H1 (cell line): ENCODE data around the gene NEK11. TPM values are rescaled to one million over a fixed set of nuclear protein-coding genes. Genes with fewer than 3 reads are reported as not detected.

Experiments
- CTCF ChIA-PET: fragments of 300-600 bp; sonication (Branson Sonifier 250); formaldehyde crosslinking; loops from one replicate; lab custom pipeline; 2021; ENCODE audit not compliant: partially characterized antibody; lab: Charles Lee
- POLR2A ChIA-PET: fragments of 300-600 bp; sonication (Branson Sonifier 250); formaldehyde crosslinking; loops from one replicate; lab custom pipeline; 2021; ENCODE audit warnings: inconsistent platforms; ENCODE audit not compliant: partially characterized antibody; lab: Charles Lee
- DNase-seq, 2 experiments: peaks; one replicate each; pipeline versions ENCODE4 v3.0.0 to v3.0.0-alpha.2; 2010 to 2022; ENCODE audit warnings: low spot score in 2 of 2, low read depth in 1 of 2, mixed read lengths in 1 of 2
- FAIRE-seq: peaks from 2 replicates; lab custom pipeline; 2011; peaks lifted over from hg19 to GRCh38; lab: Jason Lieb, UNC
- H2AFZ ChIP-seq: 2 replicates; pipeline ENCODE4 v1.8.1; 2012; ENCODE audit warnings: low read length, inconsistent platforms
- H2AK5ac ChIP-seq: 2 replicates; pipeline ENCODE4 v1.6.1; 2013; ENCODE audit warnings: low read depth, low read length
- H2BK120ac ChIP-seq: replicated peaks from 2 replicates; pipeline ENCODE3; 2013; ENCODE audit warnings: low read depth, low read length, inconsistent platforms
- H2BK12ac ChIP-seq: 2 replicates; pipeline ENCODE4 v1.6.1; 2013; ENCODE audit warnings: low read depth, low read length
- H2BK15ac ChIP-seq: 2 replicates; pipeline ENCODE4 v1.6.1; 2013; ENCODE audit warnings: low read length
- H2BK20ac ChIP-seq: 2 replicates; pipeline ENCODE4 v1.6.1; 2013; ENCODE audit warnings: low read length
- H2BK5ac ChIP-seq: 2 replicates; pipeline ENCODE4 v1.6.1; 2013; ENCODE audit warnings: low read depth, low read length
- H3K14ac ChIP-seq: 2 replicates; pipeline ENCODE4 v1.6.1; 2013; ENCODE audit warnings: inconsistent platforms; ENCODE audit not compliant: insufficient read length
- H3K18ac ChIP-seq: 2 replicates; pipeline ENCODE4 v1.6.1; 2013; ENCODE audit warnings: low read length; ENCODE audit errors: extremely low read depth
- H3K23ac ChIP-seq: 2 replicates; pipeline ENCODE4 v1.6.1; 2013; ENCODE audit warnings: inconsistent platforms; ENCODE audit not compliant: insufficient read length
- H3K23me2 ChIP-seq: 2 replicates; pipeline ENCODE4 v1.6.1; 2013; ENCODE audit warnings: low read depth, low read length
- H3K27ac ChIP-seq: 2 replicates; pipeline ENCODE4 v1.6.1; 2011; ENCODE audit warnings: low read depth, low read length, inconsistent platforms
- H3K27me3 ChIP-seq, 4 experiments: replicated peaks in 1 of 4; 1 replicate in 1 of 4; 2 replicates in 3 of 4; pipeline versions ENCODE4 v1.6.1 to v1.8.1; 2011 to 2013; ENCODE audit warnings: low read length in 3 of 4, mild to moderate bottlenecking in 3 of 4, inconsistent platforms in 2 of 4, mixed read lengths in 2 of 4, moderate library complexity in 1 of 4; ENCODE audit not compliant: control insufficient read depth in 3 of 4, insufficient read depth in 3 of 4; ENCODE audit errors: extremely low read depth in 1 of 4
- H3K36me3 ChIP-seq, 4 experiments: 2 replicates each; pipeline versions ENCODE4 v1.6.1 to v1.8.1; 2011 to 2013; ENCODE audit warnings: mild to moderate bottlenecking in 4 of 4, low read length in 3 of 4, moderate library complexity in 2 of 4, control low read depth in 1 of 4, inconsistent platforms in 1 of 4; ENCODE audit not compliant: insufficient read depth in 4 of 4, control insufficient read depth in 2 of 4
- H3K4ac ChIP-seq: replicated peaks from 2 replicates; pipeline ENCODE3; 2013; ENCODE audit warnings: low read length, low read depth, mixed read lengths, inconsistent platforms; ENCODE audit not compliant: insufficient read length
- H3K4me1 ChIP-seq, 4 experiments: replicated peaks in 1 of 4; 1 replicate in 1 of 4; 2 replicates in 3 of 4; pipeline versions ENCODE4 v1.6.1 to v1.8.1; 2011 to 2013; ENCODE audit warnings: low read length in 3 of 4, inconsistent platforms in 2 of 4, mixed read lengths in 1 of 4; ENCODE audit not compliant: insufficient read depth in 4 of 4, control insufficient read depth in 3 of 4
- H3K4me2 ChIP-seq, 2 experiments: 2 replicates each; pipeline versions ENCODE4 v1.6.1 to v1.8.1; 2011 to 2013; ENCODE audit warnings: low read depth in 2 of 2, low read length in 2 of 2, control low read depth in 1 of 2, inconsistent platforms in 1 of 2, mild to moderate bottlenecking in 1 of 2; ENCODE audit not compliant: insufficient read depth in 1 of 2
- H3K4me3 ChIP-seq, 4 experiments: fragments of 200-600, 300-600 bp in 1 of 4; sonication (generic), shearing (Covaris generic), sonication (Bioruptor Twin) in 1 of 4; 2 replicates each; pipeline versions ENCODE4 v1.5.1 to v1.8.1; 2011 to 2016; ENCODE audit warnings: low read length in 4 of 4, low read depth in 3 of 4, control low read depth in 2 of 4, inconsistent platforms in 2 of 4, mild to moderate bottlenecking in 2 of 4, mixed read lengths in 1 of 4, moderate library complexity in 1 of 4; ENCODE audit not compliant: insufficient read depth in 2 of 4; ENCODE audit errors: extremely low read depth in 1 of 4
- H3K56ac ChIP-seq: replicated peaks from 2 replicates; pipeline ENCODE3; 2013; ENCODE audit warnings: low read depth, mild to moderate bottlenecking, mixed read lengths, low read length, inconsistent platforms; ENCODE audit not compliant: insufficient read length
- H3K79me1 ChIP-seq: 2 replicates; pipeline ENCODE4 v1.6.1; 2013; ENCODE audit warnings: low read depth, low read length, control low read depth
- H3K79me2 ChIP-seq, 2 experiments: 2 replicates each; pipeline versions ENCODE4 v1.6.1 to v1.8.1; 2012 to 2013; ENCODE audit warnings: low read length in 2 of 2, mild to moderate bottlenecking in 2 of 2, inconsistent platforms in 1 of 2; ENCODE audit not compliant: insufficient read depth in 2 of 2, control insufficient read depth in 1 of 2
- H3K9ac ChIP-seq, 4 experiments: replicated peaks in 1 of 4; 1 replicate in 1 of 4; 2 replicates in 3 of 4; pipeline versions ENCODE4 v1.6.1 to v1.8.1; 2011 to 2013; ENCODE audit warnings: low read depth in 3 of 4, low read length in 3 of 4, control low read depth in 2 of 4, mild to moderate bottlenecking in 2 of 4, moderate library complexity in 2 of 4, inconsistent platforms in 1 of 4; ENCODE audit errors: extremely low read depth in 1 of 4
- H3K9me3 ChIP-seq, 2 experiments: 2 replicates each; pipeline versions ENCODE4 v1.6.1 to v1.8.1; 2012 to 2013; ENCODE audit warnings: mild to moderate bottlenecking in 2 of 2, moderate library complexity in 2 of 2, control low read depth in 1 of 2, inconsistent platforms in 1 of 2, low read depth in 1 of 2, low read length in 1 of 2, mixed read lengths in 1 of 2; ENCODE audit not compliant: insufficient read depth in 2 of 2
- H4K20me1 ChIP-seq, 2 experiments: replicated peaks in 1 of 2; 2 replicates each; pipeline versions ENCODE3 to v1.8.1; 2011 to 2013; ENCODE audit warnings: inconsistent platforms in 2 of 2, low read length in 2 of 2, mild to moderate bottlenecking in 1 of 2; ENCODE audit not compliant: insufficient read depth in 2 of 2, control insufficient read depth in 1 of 2
- H4K5ac ChIP-seq: 2 replicates; pipeline ENCODE4 v1.6.1; 2013; ENCODE audit warnings: low read length, low read depth, mixed read lengths, inconsistent platforms; ENCODE audit not compliant: insufficient read length
- H4K8ac ChIP-seq: 2 replicates; pipeline ENCODE4 v1.8.0; 2013; ENCODE audit warnings: mild to moderate bottlenecking, moderate library complexity, low read length, inconsistent platforms; ENCODE audit not compliant: insufficient read depth; ENCODE audit errors: extremely low read depth
- H4K91ac ChIP-seq: replicated peaks from 2 replicates; pipeline ENCODE3; 2013; ENCODE audit warnings: low read length, mixed read lengths, inconsistent platforms; ENCODE audit not compliant: insufficient read length
- CBX5 ChIP-seq: fragments of 300-800, 300-1000 bp; sonication (generic); IDR thresholded peaks from 2 replicates; pipeline ENCODE4 v1.7.1; 2016; ENCODE audit warnings: antibody characterized with exemption, low read length, low read depth
- EGR1 ChIP-seq: IDR thresholded peaks from 2 replicates; pipeline ENCODE4 v1.6.1; 2011; ENCODE audit warnings: low read depth, low read length, borderline replicate concordance
- EZH2 ChIP-seq: fragments of 200-600 bp; sonication (generic); IDR thresholded peaks from 2 replicates; pipeline ENCODE4 v1.7.1; 2012; ENCODE audit warnings: low read depth, mild to moderate bottlenecking, moderate library complexity, low read length, inconsistent platforms; ENCODE audit not compliant: severe bottlenecking
- FOSL1 ChIP-seq: IDR thresholded peaks from 2 replicates; pipeline ENCODE4 v1.6.1; 2011; ENCODE audit warnings: mild to moderate bottlenecking, low read depth, low read length, moderate library complexity; ENCODE audit not compliant: insufficient read depth
- NRF1 ChIP-seq: IDR thresholded peaks from 2 replicates; pipeline ENCODE4 v1.6.1; 2011; ENCODE audit warnings: mild to moderate bottlenecking, low read depth, low read length, improper control_type of control experiment
- RAD21 ChIP-seq, 2 experiments: IDR thresholded peaks in 1 of 2; conservative IDR thresholded peaks in 1 of 2; 2 replicates each; pipeline ENCODE4 v1.6.1; 2011; ENCODE audit warnings: low read depth in 2 of 2, low read length in 2 of 2, improper control_type of control experiment in 1 of 2, inconsistent platforms in 1 of 2, mild to moderate bottlenecking in 1 of 2, moderate library complexity in 1 of 2
- RBBP5 ChIP-seq: IDR thresholded peaks from 2 replicates; pipeline ENCODE4 v1.7.1; 2012; ENCODE audit warnings: low read depth, mild to moderate bottlenecking, inconsistent platforms, low read length, moderate library complexity, borderline replicate concordance
- RFX5 ChIP-seq: IDR thresholded peaks from 2 replicates; pipeline ENCODE4 v1.6.1; 2011; ENCODE audit warnings: low read depth, low read length, improper control_type of control experiment, borderline replicate concordance
- RXRA ChIP-seq: IDR thresholded peaks from 2 replicates; pipeline ENCODE4 v1.6.1; 2011; ENCODE audit warnings: low read depth, mild to moderate bottlenecking, low read length, moderate library complexity; ENCODE audit not compliant: insufficient read depth
- SAP30 ChIP-seq: fragments of 300-600 bp; sonication (generic); IDR thresholded peaks from 2 replicates; pipeline ENCODE4 v1.7.1; 2012; ENCODE audit warnings: low read length, moderate library complexity, mild to moderate bottlenecking, inconsistent platforms; ENCODE audit not compliant: insufficient read depth, insufficient replicate concordance
- SP1 ChIP-seq: IDR thresholded peaks from 2 replicates; pipeline ENCODE4 v1.6.1; 2011; ENCODE audit warnings: low read depth, low read length
- TBP ChIP-seq: IDR thresholded peaks from 2 replicates; pipeline ENCODE4 v1.6.1; 2011; ENCODE audit warnings: low read depth, low read length, improper control_type of control experiment
- YY1 ChIP-seq: IDR thresholded peaks from 2 replicates; pipeline ENCODE4 v1.6.1; 2011; ENCODE audit warnings: low read depth, mild to moderate bottlenecking, low read length
- WGBS, 2 experiments: shearing (Covaris generic) in 1 of 2; methylation state at CpG; one replicate each; pipeline versions ENCODE4 v1.1.6 to v1.1.7; 2013 to 2015; ENCODE audit warnings: low lambda C conversion rate in 2 of 2, mixed read lengths in 2 of 2, inconsistent platforms in 1 of 2, low coverage in 1 of 2, missing lambda C conversion rate in 1 of 2; ENCODE audit not compliant: insufficient replicate concordance in 2 of 2, insufficient coverage in 1 of 2, insufficient read length in 1 of 2; ENCODE audit errors: extremely low coverage in 1 of 2, missing lambda C conversion rate in 1 of 2; 5-methylcytosine and 5-hydroxymethylcytosine counted together
- polyA plus RNA-seq, 7 experiments: library from polyadenylated mRNA; depleted of rRNA in 3 of 7; stranded (reverse) in 5 of 7; unstranded in 2 of 7; fragments of >200 nt in 5 of 7; fragments of 200-250 nt in 2 of 7; gene quantifications; 1 replicate in 5 of 7; 2 replicates in 1 of 7; 4 replicates in 1 of 7; pipeline versions ENCODE4 v1.2.1 to v1.2.3, GENCODE V29; 2011 to 2013; ENCODE audit warnings: missing spikeins in 2 of 7, mixed read lengths in 2 of 7
- total RNA-seq: library from RNA; stranded (reverse); fragmentation: NEBNext Ultra II Directional; extraction: Animal tissue kit (Norgen Biotek cat#: 25700); gene quantifications from 2 replicates; pipeline ENCODE4 v1.2.1, GENCODE V29; 2021

Gene NEK11
- total and polyA plus RNA-seq, 2 of the 8 experiments (the other 6 are each of a cell fraction or from before 2014, with no cell fraction given), result 0.60 TPM; not detected in 1

DNA sequence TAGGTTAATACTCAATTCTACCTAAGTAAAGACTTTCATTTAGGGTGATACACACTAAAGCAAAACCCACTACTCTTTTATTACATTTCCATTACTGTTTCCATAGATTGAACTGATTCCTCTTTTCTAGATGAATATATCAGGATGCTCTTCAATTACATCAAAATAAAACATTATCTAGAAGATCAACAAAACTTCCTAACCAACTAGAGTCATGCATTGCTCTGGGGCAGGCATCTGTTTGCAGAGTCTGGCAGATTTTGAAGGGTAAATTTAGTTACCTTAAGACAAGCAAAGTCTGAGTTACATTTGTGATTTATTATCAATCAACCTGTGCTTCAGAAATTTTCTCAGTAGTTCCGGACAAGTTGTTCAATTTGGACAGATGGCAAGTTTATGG is 117.1 kb downstream of the NEK11 start:
- no peak overlapping the region for H3K14ac ChIP-seq
- no peak overlapping the region for H2BK12ac ChIP-seq
- H3K4ac ChIP-seq, result no peak overlapping the region
- H2BK5ac ChIP-seq, result no peak overlapping the region
- FAIRE-seq, result no peak
- no peaks in the 10 kb centered on the region for H3K4me1 ChIP-seq
- no peak overlapping the region for H4K91ac ChIP-seq
- no peaks in the 10 kb centered on the region for H4K20me1 ChIP-seq
- no peak overlapping the region for H3K4me2 ChIP-seq
- no peak overlapping the region for H2AK5ac ChIP-seq
- H3K4me3 ChIP-seq, result no peak overlapping the region
- DNase-seq, result no peak
- H3K36me3 ChIP-seq, result no peaks in the 10 kb centered on the region
- H2BK20ac ChIP-seq, result no peak overlapping the region
- H3K56ac ChIP-seq, result no peak overlapping the region
- no peak overlapping the region for H2BK15ac ChIP-seq
- no peak overlapping the region for H2AFZ ChIP-seq
- H3K79me1 ChIP-seq, result no peaks in the 10 kb centered on the region
- no peaks in the 10 kb centered on the region for H3K9me3 ChIP-seq
- no peak overlapping the region for H4K5ac ChIP-seq
- no peaks in the 10 kb centered on the region for H3K23me2 ChIP-seq
- no peak overlapping the region for H2BK120ac ChIP-seq
- no peaks in the 10 kb centered on the region for H3K79me2 ChIP-seq
- ChIA-PET POLR2A (no interaction called here), CTCF (interaction anchor here (1.7 kb wide), 1 partner anchor 110 kb away, joined by 6 read pairs; no protein-coding TSS in a partner anchor)
- H3K9ac ChIP-seq, result no peak overlapping the region
- H3K23ac ChIP-seq, result no peak overlapping the region
- no peak overlapping the region for H4K8ac ChIP-seq
- no peak overlapping the region for H3K27ac ChIP-seq
- H3K18ac ChIP-seq, result no peak overlapping the region
- TF ChIP-seq RXRA (no peak), TBP (no peak), NRF1 (no peak), YY1 (no peak), SAP30 (no peak), RBBP5 (no peak), FOSL1 (no peak), SP1 (no peak), EZH2 (no peak), RFX5 (no peak), RAD21 (IDR thresholded peaks at IDR 0.05 in 1 of 2, conservative IDR thresholded peaks at IDR 0.05 in 1 of 2; ENCODE audit: low read depth in 2 of 2, low read length in 2 of 2) (no peak), CBX5 (no peak), EGR1 (no peak)
- H3K27me3 ChIP-seq, result no peaks in the 10 kb centered on the region
- WGBS, 2 experiments, result 100% methylated on average over 1 of the region's 1 CpG; no CpG with 5 or more reads in 1 of the 2 experiments
